Measurements from ENCODE around the gene DYNLL2. TPM values are rescaled to one million over a fixed set of nuclear protein-coding genes. Genes with fewer than 3 reads are reported as not detected.

DYNLL2 gene
- total RNA-seq, 2 experiments from 2014 or later = 12.4 to 22.5 TPM

DNA sequence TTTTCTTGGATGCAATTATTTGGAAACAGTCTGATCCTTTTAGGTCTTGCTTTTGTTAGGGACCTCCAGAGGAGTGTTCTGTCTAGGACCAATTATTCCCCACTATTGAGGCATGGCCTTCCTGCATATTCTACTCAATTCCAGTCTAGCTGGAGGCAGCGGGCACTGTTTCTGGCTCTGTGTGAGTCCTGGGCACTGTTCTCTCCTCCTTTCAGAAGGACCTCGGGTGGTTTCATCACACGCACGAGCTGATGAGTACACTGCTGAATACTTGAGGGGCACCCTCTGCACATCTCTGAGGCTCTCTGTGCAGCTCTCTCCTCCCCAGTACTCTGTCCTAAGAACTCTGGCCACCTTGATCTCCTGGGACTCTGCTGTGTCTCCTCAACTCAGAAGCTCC, 30.7 kb downstream of the DYNLL2 start:
- no peak for DNase-seq (ENCODE audit: low spot score)
- H2AFZ ChIP-seq (ENCODE audit: low read length) = no peak overlapping the region
- no peak overlapping the region for H3K27ac ChIP-seq (ENCODE audit: low read depth, low read length, poor library complexity, severe bottlenecking)
- TF ChIP-seq EZH2phosphoT487 (IDR thresholded peaks at IDR 0.05; ENCODE audit: borderline replicate concordance, low read depth, low read length) = no peak
- no peaks in the 10 kb centered on the region for H4K20me1 ChIP-seq (ENCODE audit: insufficient read depth, low read length)
- ChIA-PET CTCF (ENCODE audit: unreplicated experiment) (no interaction called here), POLR2A (interaction anchor here (0.6 kb wide), 1 partner anchor 90 kb away, joined by 6 read pairs; no protein-coding TSS in a partner anchor)
- H3K9me3 ChIP-seq (ENCODE audit: low read length) = no peaks in the 10 kb centered on the region
- no TSS peak for BruUV-seq (replicated peaks)
- no peaks in the 10 kb centered on the region for H3K79me2 ChIP-seq (ENCODE audit: insufficient read depth, low read depth, low read length)
- intact Hi-C loops (cut with micrococcal nuclease; ENCODE audit: unreplicated experiment) = loop anchor here (1.0 to 2.0 kb wide), 2 partner anchors 119 to 256 kb away; no protein-coding TSS in a partner anchor
- H3K4me1 ChIP-seq (ENCODE audit: insufficient read depth, low read length, poor library complexity, severe bottlenecking) = no peaks in the 10 kb centered on the region
- no peak overlapping the region for H3K4me2 ChIP-seq (ENCODE audit: low read length)
- H3K36me3 ChIP-seq (ENCODE audit: insufficient read depth, low read length) = no peaks in the 10 kb centered on the region
- no peaks in the 10 kb centered on the region for H3K9me2 ChIP-seq (ENCODE audit: insufficient read depth, low read length)
- H3K4me3 ChIP-seq (ENCODE audit: low read depth, low read length, poor library complexity, severe bottlenecking) = no peak overlapping the region

DNA sequence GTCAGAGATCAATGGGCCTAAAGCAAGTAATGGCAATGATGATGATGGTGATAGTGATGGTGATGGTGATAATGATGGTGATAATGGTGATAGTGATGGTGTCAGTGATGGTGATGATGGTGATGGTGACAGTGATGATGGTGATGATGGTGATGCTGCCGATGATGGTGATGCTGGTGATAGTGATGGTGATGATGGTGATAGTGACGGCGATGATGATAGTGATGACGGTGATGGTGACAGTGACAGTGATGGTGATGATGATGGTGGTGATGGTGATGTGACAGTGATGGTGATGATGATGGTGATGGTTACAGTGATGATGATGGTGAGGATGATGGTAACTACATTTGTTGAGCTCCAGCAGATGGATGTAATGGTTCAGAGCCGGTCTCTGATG, 34.2 kb downstream of the DYNLL2 start:
- Histone ChIP-seq H3K27ac (ENCODE audit: low read depth, low read length, poor library complexity, severe bottlenecking) (no peak overlapping the region), H3K9me3 (ENCODE audit: low read length) (no peaks in the 10 kb centered on the region), H2AFZ (ENCODE audit: low read length) (no peak overlapping the region), H3K79me2 (ENCODE audit: insufficient read depth, low read depth, low read length) (no peaks in the 10 kb centered on the region), H3K36me3 (ENCODE audit: insufficient read depth, low read length) (no peaks in the 10 kb centered on the region), H3K4me1 (ENCODE audit: insufficient read depth, low read length, poor library complexity, severe bottlenecking) (no peaks in the 10 kb centered on the region), H3K4me3 (ENCODE audit: low read depth, low read length, poor library complexity, severe bottlenecking) (no peak overlapping the region), H4K20me1 (ENCODE audit: insufficient read depth, low read length) (no peaks in the 10 kb centered on the region), H3K4me2 (ENCODE audit: low read length) (no peak overlapping the region), H3K9me2 (ENCODE audit: insufficient read depth, low read length) (no peaks in the 10 kb centered on the region)
- POLR2A ChIA-PET = no interaction called here
- DNase-seq (ENCODE audit: low spot score) = no peak
- BruUV-seq (replicated peaks) = no TSS peak
- TF ChIP-seq EZH2phosphoT487 (IDR thresholded peaks at IDR 0.05; ENCODE audit: borderline replicate concordance, low read depth, low read length) = no peak
- TF ChIP-seq, protein P1, sequence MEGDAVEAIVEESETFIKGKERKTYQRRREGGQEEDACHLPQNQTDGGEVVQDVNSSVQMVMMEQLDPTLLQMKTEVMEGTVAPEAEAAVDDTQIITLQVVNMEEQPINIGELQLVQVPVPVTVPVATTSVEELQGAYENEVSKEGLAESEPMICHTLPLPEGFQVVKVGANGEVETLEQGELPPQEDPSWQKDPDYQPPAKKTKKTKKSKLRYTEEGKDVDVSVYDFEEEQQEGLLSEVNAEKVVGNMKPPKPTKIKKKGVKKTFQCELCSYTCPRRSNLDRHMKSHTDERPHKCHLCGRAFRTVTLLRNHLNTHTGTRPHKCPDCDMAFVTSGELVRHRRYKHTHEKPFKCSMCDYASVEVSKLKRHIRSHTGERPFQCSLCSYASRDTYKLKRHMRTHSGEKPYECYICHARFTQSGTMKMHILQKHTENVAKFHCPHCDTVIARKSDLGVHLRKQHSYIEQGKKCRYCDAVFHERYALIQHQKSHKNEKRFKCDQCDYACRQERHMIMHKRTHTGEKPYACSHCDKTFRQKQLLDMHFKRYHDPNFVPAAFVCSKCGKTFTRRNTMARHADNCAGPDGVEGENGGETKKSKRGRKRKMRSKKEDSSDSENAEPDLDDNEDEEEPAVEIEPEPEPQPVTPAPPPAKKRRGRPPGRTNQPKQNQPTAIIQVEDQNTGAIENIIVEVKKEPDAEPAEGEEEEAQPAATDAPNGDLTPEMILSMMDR (conservative IDR thresholded peaks at IDR 0.05; ENCODE audit: low read length) = no peak
- CTCF ChIA-PET (ENCODE audit: unreplicated experiment) = no interaction called here
- intact Hi-C loops (cut with micrococcal nuclease; ENCODE audit: unreplicated experiment) = no loop called here

DNA sequence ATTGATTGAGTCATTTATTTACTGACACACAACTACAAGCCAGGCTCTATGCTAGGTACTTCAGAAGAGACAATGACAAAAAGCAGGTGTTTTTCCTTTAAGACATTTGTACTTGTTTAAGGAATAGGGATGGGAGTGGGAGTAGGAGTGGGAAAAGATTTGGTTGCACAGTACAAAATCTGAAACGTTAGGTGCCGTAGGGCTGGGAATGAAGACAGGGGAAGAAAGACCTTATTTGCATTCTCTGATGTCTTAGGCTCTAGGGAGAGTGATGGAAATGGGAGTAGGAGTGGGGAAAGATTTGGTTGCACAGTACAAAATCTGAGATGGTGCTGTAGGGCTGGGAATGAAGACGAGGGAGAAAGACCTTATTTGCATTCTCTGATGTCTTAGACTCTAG, 36.3 kb downstream of the DYNLL2 start:
- no peaks in the 10 kb centered on the region for H3K79me2 ChIP-seq (ENCODE audit: insufficient read depth, low read depth, low read length)
- H3K4me1 ChIP-seq (ENCODE audit: insufficient read depth, low read length, poor library complexity, severe bottlenecking) = no peaks in the 10 kb centered on the region
- no peak for TF ChIP-seq EZH2phosphoT487 (IDR thresholded peaks at IDR 0.05; ENCODE audit: borderline replicate concordance, low read depth, low read length)
- TF ChIP-seq, protein P1 (conservative IDR thresholded peaks at IDR 0.05; ENCODE audit: low read length) = no peak
- POLR2A ChIA-PET = no interaction called here
- H3K9me3 ChIP-seq (ENCODE audit: low read length) = no peaks in the 10 kb centered on the region
- H3K36me3 ChIP-seq (ENCODE audit: insufficient read depth, low read length) = no peaks in the 10 kb centered on the region
- CTCF ChIA-PET (ENCODE audit: unreplicated experiment) = no interaction called here
- no peaks in the 10 kb centered on the region for H4K20me1 ChIP-seq (ENCODE audit: insufficient read depth, low read length)
- H3K9me2 ChIP-seq (ENCODE audit: insufficient read depth, low read length) = no peaks in the 10 kb centered on the region
- no peak overlapping the region for H3K4me2 ChIP-seq (ENCODE audit: low read length)
- no peak overlapping the region for H3K27ac ChIP-seq (ENCODE audit: low read depth, low read length, poor library complexity, severe bottlenecking)
- BruUV-seq (replicated peaks) = no TSS peak
- no peak for DNase-seq (ENCODE audit: low spot score)
- H2AFZ ChIP-seq (ENCODE audit: low read length) = no peak overlapping the region
- intact Hi-C loops (cut with micrococcal nuclease; ENCODE audit: unreplicated experiment) = no loop called here
- H3K4me3 ChIP-seq (ENCODE audit: low read depth, low read length, poor library complexity, severe bottlenecking) = no peak overlapping the region

All from OCI-LY7 (cell line).